GM21367 (cell line): ENCODE measurements around the gene NUMBL.

ENCODE experiments used
- ATAC-seq: cut with Tn5 transposase; IDR thresholded peaks from one replicate; pipeline ENCODE4 v1.9.1; 2021; ENCODE audit not compliant: unreplicated experiment

Gene NUMBL

DNA sequence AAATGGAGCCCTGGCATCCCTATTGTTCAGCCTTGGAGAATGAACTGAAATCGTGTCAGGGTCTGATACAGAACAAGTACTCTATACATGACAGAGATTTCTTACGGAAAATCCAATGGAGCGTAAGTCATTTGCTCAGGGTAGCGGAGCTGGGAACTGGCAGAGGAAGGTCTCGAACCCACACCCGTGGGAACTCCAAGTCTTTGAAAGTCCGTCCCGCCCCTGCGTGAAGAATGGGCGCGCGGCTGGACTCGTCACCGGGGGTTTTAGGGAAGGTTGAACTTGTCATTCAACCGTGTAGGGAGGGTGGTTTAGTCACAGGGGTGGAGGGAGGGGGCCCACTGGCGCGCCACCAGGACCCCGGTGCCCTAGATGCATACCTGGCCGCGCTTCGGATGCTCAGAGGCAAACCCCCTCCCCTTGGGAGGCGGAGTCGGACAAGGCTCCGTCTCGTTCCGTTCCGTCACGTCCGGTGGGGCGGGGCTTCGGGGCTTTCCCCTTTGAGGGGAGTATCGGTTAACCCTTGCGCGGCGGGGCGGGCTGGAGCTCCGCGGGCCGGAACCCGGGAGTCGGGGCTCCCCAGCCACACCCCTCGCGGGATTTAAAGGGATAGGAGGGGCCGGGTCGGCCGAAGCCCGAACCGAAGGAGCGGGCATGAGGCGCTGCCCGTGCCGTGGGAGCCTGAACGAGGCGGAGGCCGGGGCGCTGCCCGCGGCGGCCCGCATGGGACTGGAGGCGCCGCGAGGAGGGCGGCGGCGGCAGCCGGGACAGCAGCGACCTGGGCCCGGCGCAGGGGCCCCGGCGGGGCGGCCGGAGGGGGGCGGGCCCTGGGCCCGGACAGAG is 26.3 kb upstream of the NUMBL start, which contains the start of the genes COQ8B and ITPKC:
TSS of gene COQ8B (minus strand) at position 405 of the 843 bp plus-strand sequence. CDS start 2,254 bp downstream, outside the sequence.
TSS of gene ITPKC (plus strand) at position 631 of the 843 bp plus-strand sequence. CDS start at position 655, 24 bp downstream.
- peak; percentile 45 for ATAC-seq

DNA sequence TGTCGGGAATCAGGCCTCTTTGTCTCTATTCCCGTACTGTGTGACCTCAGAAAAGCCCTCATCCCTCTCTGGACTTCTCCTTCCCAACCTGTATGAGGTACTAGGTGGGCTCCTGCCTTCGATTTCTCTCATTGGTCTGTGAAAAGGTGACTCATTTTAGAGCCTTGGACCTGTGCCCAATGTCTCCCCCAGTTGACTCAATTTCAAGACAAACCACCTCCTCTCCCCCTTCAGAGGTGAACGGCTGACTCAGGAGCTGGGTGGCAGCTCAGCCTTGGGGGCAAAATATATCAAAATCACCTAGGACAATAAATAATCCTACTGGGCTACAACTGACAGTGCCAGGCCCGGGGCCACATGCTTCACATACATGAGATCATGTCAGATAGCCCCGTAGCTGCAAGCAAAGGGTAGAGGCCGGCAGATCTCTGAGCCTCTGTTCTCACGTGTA is 25.6 kb upstream of the NUMBL start:
- no peak for ATAC-seq

DNA sequence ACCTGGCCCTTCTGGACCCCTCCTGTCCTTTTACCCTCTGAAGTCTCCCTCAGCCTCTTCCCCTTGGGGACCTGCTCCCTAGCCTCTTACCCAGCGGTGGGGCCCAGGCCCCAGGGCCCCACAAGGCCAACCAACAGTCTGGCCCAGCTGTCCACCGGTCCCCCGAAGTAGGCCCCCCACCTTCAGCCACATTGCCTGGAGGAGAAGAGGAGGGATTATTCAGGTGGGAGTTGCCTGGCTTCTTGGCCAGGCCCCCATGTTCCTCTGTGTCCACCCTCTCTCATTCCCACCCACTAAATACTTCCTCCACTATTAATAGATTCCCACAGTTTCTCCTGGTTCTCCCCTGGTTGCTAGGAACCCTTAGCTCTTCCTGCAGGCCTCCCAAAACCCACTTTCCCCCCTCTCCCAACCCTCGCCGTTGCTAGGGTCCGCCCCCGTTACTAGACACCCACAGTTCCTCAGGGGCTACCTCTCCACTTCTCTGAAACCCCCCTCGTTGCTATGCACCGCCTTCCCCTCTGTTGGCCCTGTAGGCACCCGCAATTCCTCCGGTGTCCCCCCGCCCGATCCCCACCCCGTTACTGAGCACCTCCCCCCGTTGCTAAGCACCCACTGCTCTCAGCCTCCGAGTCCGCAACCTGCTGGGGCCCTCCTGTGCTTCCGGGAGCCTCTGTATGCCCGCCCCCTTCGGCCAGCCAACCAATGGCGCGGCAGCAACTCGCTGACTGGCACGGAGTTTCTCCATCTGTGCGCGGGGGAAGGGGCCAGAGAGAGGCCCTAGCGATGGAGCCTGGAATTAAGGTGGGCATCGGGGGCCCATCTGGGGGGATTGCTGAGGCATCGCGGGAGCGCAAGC is 24.2 kb upstream of the NUMBL start:
- peak; percentile 42 for ATAC-seq

DNA sequence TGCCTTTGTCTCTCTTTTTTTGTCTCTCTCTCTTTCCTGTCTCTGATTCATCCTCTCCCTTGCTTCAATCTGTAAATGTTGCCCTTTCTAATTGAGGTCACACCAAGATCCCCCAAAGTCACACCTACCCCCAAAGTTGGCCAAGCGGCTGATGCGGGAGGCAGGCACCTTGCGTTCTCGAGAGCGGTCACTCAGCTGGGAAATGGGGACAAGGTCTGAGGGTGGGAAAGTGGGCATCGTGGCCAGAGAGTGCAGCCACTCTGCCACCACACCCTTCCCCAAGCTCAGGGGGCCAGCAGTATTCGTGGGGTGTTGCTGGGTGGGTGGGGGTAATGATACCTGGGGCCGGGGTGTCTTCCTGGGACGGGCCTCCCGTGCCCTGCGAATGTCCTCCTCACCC is 23.5 kb upstream of the NUMBL start:
- no peak for ATAC-seq

DNA sequence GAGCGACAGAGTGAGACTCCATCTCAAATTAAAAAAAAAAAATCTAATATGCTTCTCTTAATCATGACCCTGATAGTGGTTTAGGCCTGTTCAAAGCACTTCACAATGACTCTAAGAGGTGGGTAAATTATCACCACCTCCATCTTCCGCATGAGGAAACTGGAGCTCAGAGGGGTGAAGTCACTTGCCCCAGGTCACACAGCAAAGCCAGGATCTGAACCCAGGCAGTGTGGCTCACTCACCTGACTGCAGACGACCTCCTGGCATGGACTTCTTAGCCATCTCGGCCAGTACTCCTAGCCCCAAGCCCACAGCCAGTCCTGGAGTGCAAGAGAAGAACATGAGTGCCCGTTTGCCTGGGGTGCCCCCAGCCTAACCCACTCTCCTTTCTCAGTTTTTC is 19.4 kb upstream of the NUMBL start:
- ATAC-seq, result no peak

DNA sequence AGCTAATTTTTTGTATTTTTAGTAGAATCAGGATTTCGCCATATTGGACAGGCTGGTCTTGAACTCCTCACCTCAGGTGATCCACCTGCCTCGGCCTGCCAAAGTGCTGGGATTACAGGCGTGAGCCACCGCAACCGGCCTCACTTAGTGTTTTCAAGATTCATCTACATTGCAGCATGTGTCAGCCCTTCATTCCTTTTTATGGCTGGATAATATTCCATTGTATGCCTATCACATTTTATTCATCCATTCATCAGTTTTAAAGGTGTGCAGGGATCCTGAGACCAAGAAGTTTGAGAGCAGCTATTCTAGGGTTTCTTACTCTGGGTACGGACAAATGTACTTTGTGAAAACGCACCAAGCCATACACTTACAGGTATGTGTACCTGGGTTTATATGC is 17.2 kb upstream of the NUMBL start:
- ATAC-seq, result no peak

DNA sequence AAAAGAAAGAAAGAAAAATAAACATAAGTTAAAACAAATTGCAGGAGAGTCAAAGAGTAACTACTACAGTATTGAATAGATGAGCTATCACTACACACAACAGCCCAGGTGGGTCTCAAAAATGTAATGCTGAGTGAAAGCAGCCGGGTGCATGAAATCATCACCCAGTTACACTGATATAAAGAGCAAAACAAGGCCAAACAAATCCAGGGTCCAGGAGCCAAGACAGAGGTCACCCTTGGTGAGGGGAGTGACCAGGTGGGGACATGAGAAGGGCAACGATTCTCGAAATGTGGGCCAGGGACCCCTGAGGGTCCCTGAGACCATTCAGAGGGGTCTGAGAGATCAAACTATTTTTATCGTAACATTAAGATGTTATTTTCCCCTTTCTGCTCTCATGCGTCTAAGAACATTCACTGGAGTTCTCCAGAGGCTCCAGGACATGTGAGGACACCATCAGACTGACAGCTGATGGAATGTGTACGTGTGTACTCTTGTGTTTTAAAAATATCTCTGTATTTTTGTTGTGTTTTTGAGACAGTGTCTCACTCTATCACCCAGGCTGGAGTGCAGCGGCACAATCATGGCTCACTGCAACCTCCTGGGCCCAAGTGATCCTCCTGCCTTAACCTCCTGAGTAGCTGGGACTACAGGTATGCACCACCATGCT is 15.6 kb upstream of the NUMBL start:
- ATAC-seq, result no peak

DNA sequence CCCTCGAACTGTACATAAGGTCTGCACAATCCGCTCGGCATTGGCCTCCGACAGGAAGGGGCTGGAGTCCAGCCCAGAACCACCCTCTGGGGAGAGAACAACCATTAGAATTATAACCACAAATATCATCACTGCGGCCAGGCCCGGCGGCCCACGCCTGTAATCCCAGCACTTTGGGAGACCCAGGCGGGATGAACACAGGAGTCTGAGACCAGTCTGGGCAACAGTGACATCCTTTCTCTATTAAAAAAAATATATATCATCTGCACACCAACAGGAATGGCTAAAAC is 14.9 kb upstream of the NUMBL start:
- no peak for ATAC-seq

DNA sequence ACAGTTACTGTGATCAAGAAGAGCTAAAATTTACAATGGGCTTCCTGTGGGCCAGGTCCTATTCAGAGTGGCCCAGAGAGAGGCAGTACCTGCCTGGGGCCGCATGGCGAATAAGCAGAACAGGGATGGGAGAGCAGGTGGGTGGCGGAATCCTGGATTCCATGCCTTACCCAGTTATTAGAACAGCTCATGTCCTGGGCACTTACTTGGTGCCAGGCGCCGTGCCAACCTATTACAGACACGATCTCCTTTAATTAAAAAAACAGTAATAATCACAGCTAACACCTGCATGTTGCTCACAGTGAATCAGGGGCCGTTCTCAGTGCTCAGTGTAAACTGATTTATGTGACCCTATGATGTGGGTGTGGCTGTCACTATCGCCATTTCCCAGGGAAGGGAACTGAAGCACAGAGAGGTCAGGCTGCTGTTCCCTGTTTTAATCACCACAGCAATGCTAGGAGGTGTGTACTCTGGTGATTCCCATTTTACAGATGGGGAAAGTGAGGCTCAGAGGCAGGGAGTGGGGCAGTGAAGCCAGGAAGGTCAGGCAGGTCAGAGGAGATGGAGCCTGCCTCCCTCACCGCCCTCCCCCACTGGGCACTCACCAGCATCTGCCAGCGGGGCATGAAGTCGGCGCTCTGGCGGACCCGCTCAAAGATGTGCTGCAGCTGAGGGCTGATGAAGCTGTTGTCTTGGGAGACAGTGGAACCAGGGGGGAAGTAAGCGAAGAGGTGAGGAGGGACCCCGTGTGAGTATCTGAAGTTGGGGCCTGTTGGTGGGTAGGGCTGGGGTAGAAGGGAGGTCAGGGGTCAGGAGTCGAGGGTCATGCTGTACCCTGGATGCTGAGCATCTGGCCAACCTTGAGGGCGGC is 14.3 kb upstream of the NUMBL start:
- no peak for ATAC-seq

DNA sequence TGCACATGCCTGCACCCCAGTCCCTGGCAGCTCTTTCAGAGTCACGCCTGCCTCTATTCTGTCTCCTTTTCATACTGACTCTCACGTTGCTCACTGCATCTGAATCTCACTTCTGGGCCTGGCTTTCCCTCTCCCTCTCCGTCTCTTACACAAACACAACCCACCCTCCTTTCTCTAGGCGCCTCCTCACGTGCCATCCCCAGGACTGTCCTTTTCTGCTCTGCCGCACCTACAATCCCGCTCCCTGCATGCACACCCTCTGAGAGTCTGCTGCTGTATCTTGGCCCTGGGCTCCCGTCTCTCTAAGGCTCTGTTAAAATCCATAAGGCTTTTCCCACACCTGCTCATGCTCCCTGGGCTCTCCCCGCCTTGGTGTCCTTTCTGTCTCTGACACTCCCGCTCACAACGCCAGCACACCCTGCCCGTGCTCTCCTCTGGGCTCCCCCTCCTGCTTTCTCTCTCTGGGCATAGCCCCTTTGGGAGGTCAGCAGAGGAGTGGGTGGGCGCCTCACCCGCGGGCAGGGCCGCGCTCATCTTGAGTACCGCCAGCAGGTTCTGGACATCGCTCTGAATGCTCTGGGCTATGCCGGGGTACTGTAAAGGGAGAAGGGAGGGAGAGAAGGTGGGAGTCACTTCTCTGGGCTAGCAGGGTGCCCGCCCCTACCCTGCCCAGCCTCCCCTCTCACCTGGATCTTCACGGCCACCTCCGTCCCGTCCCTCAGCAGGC is 12.7 kb upstream of the NUMBL start:
- ATAC-seq, result no peak

DNA sequence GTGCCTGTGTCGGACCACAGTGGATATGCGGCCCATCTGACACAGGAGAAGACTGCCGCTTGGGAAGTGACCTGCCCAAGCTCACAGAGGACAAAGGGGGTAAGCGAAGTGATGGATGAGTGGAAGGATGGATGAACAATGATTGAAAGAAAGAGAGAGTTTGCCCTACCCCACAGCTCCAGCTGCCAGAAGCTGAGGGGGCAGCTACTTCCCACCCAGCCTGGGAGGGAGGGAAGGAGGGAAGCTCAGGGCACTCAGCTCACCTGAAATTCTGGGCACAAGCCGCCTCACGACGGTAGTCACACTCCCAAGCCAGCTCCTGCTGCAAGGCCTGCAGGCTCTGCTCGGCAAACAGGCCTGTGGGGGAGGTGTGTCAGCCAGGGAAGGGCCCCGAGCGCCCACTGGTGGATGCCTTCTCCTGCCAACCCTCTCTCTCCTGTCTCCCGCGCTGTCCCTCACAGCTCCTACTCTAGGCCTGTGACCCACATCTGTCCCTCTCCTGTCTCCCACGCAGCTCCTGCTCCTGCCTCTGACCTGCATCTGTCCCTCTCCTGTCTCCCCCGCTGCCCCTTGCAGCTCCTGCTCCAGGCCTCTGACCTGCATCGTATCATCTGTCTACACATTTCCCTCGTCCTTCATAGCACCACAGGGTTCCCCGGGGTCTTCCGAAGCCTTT is 12.0 kb upstream of the NUMBL start:
- no peak for ATAC-seq

DNA sequence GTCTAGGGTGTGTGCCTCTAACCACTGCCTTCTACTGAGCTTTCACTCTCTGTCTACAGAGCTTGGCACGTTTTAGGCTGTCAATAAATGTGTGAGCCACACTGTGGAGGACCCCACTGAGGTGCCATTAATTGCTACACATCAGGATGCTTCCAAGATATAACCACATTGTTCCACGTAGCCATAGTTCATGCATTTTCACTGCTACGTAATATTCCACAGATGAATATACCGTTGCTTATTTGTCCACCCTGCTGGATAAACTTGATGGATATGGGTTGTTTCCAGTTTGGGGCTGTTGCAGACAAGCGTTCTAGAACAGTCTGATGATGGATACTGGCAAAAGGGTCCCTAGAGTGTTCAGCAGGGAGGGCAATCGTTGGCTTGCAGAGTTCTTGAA is 11.3 kb upstream of the NUMBL start:
- ATAC-seq, result no peak

DNA sequence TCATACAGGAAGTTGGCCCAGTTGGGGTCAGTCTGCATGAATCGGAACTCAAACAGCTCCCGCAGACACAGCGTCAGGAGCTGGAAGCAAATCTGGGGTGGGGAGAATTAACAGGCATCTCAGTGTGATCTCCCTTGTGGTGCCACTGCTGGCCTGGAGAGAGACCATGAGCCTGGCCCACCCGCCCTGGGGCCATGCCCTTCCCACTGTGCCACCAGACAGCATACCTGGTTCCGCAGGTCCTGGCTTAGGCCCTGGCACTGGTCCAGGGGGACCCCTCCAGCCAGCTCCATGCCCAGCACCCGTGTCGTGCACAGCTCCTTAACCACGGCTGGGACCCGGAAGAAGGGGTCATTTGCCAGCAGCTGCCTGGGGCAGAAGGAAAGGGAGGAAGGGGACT is 9.6 kb upstream of the NUMBL start:
- ATAC-seq, result no peak

DNA sequence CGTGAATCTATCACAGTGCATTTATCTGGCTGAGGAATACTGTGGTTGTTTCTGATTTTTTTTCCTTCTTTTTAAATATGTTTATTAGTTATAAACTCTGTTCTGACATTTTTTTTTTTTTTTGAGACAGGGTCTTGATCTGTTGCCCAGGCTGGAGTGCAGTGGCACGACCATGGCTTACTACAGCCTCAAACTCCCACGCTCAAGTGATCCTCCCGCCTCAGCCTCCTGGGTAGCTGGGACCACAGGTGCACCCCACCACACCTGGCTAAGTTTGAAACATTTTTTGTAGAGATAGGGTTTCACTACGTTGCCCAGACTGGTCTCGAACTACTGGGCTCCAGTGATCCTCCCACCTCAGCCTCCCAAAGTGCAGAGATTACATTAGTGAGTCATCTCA is 6.6 kb upstream of the NUMBL start:
- ATAC-seq, result no peak

DNA sequence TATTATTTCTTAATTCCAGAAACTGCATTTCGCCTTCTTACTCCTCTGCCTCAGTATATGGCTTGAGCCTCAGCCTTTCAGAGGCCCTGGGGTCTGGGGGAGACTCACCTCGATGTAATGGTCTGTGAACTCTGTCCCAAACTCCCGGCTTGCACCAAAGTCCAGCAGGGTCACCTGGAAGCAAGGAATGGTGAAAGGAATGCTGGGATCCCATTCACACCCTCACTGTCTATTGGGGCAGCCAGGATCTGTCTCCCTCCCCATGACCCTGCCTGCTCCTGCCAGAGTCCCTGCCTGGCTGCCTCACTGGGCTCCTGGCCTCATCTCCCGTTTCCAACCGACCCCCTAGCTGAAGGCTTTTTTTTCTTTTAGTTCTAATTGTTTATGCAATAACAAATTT is 5.4 kb upstream of the NUMBL start:
- ATAC-seq, result no peak

DNA sequence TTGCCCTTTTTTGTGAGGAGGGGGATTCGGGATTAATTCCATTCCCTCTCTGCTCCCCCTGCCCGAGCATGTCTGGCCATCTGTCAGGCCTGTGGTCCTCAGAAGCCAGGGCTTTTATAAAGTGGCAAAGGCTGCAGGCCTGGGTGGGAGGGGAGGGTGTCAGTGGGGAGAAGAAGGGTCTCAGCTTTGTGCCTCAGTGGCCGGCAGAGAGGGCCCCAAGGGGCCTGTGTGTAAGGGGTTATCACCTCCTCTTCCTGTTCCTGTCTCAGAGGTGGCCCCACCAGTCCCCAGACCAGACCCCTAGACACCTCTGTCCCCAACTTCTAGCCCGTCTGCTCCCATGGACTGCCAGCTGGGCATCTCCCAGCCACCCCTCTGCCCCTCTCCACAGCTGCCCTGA is 3.4 kb upstream of the NUMBL start:
- no peak for ATAC-seq

DNA sequence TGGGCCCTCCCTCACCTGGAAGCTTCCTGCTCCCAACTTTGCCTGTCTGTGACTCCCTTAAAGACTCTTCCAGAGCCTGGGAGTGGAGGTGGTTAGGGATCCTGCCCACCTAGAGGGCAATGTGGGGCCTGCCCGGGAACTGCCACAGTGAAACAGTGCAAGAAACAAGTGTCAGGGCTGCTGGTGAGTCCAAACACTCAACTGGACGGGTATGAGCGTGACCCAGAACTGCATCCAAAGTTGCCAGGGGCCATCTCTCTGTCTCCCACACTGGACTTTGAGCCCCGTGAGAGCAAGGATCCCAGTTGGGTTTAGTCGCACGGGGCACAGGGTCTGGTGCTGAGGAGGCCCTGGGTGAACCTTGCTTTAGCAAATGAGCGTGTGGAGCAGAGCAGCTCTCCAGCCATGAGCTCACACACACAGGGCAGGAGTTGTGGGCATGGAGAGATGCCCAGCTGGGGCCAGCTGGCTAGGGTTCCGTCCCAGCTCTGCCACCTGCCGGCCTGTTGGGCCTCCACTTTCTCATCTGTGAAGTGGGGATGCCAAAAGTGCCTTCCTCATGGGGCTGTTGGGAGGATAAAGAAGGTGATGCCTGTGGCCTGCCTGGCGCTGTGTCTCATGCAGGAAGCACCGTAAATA is 2.8 kb upstream of the NUMBL start:
- ATAC-seq, result no peak

DNA sequence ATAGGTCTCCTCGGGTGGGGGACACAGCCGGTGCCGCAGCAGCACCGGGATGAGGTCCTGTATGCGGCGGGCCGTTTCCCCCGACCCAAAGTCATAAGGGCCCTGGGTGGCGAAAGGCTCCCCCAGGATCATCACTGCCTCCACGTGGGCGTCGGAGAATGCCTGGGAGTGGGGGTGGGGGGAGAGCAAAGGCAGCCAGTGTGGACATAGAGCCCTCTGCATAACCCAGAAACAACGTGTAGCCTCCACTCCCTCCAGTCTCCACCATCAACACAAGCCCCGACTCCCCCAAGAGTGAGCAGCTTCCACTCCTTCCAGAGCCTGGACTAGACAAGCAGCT is 1.7 kb upstream of the NUMBL start:
- no peak for ATAC-seq
